WERI-Rb-1 (cell line): Measurements from ENCODE around the gene TMEM164.

Source experiments
- DNase-seq: peaks from one replicate; pipeline ENCODE4 v3.0.0-alpha.2; 2020
- H3K27ac ChIP-seq: fragments of 250-450 bp; sonication (Bioruptor Pico); 2 replicates; pipeline ENCODE4 v1.5.1; 2020; ENCODE audit warnings: mild to moderate bottlenecking, moderate library complexity
- H3K27me3 ChIP-seq: fragments of 250-450 bp; sonication (Bioruptor Pico); 2 replicates; pipeline ENCODE4 v1.5.1; 2021; ENCODE audit warnings: mild to moderate bottlenecking, low read depth, moderate library complexity; ENCODE audit not compliant: insufficient read depth, severe bottlenecking
- H3K36me3 ChIP-seq: fragments of 250-450 bp; sonication (Bioruptor Pico); 2 replicates; pipeline ENCODE4 v1.5.1; 2020; ENCODE audit warnings: mild to moderate bottlenecking, moderate library complexity
- H3K4me3 ChIP-seq: 2 replicates; pipeline ENCODE4 v1.5.1; 2011; ENCODE audit warnings: low read depth, mild to moderate bottlenecking, control low read depth, low read length
- H3K9me3 ChIP-seq: fragments of 250-450 bp; sonication (Bioruptor Pico); 2 replicates; pipeline ENCODE4 v1.5.1; 2021; ENCODE audit warnings: mild to moderate bottlenecking, moderate library complexity; ENCODE audit not compliant: severe bottlenecking
- TF ChIP-seq, protein P1 (sequence below): IDR thresholded peaks from 2 replicates; pipeline ENCODE4 v1.5.1; 2011; ENCODE audit warnings: low read depth, mild to moderate bottlenecking, control low read depth, inconsistent platforms, low read length

TMEM164 gene

DNA sequence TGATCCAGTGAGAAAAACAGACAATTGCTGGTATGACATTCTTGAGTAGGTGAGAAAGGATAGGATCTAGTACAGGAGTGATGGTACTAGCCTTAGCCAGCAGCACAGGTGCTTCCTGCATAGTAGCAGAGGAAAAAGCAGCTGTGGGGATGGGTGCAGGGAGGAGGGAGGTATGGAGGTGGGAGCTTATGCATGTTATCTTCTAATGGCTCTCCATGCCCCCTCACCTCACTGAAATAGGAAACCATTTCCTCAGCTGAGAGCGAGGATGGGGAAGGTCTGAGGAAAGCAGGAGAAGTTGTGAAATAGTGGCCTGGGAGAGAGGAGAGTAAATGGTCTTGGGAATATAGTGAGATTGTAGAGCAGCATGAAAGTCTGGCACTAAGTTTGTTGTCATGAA, 136.3 kb downstream of the TMEM164 start:
- no peak for DNase-seq
- TF ChIP-seq, protein P1, sequence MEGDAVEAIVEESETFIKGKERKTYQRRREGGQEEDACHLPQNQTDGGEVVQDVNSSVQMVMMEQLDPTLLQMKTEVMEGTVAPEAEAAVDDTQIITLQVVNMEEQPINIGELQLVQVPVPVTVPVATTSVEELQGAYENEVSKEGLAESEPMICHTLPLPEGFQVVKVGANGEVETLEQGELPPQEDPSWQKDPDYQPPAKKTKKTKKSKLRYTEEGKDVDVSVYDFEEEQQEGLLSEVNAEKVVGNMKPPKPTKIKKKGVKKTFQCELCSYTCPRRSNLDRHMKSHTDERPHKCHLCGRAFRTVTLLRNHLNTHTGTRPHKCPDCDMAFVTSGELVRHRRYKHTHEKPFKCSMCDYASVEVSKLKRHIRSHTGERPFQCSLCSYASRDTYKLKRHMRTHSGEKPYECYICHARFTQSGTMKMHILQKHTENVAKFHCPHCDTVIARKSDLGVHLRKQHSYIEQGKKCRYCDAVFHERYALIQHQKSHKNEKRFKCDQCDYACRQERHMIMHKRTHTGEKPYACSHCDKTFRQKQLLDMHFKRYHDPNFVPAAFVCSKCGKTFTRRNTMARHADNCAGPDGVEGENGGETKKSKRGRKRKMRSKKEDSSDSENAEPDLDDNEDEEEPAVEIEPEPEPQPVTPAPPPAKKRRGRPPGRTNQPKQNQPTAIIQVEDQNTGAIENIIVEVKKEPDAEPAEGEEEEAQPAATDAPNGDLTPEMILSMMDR: no peak
- Histone ChIP-seq H3K9me3 (no peaks in the 10 kb centered on the region), H3K4me3 (no peak overlapping the region), H3K27ac (no peak overlapping the region), H3K27me3 (no peaks in the 10 kb centered on the region), H3K36me3 (peaks cover under 1% of the 10 kb centered on the region; the same call in 1 of the 2 replicates)

DNA sequence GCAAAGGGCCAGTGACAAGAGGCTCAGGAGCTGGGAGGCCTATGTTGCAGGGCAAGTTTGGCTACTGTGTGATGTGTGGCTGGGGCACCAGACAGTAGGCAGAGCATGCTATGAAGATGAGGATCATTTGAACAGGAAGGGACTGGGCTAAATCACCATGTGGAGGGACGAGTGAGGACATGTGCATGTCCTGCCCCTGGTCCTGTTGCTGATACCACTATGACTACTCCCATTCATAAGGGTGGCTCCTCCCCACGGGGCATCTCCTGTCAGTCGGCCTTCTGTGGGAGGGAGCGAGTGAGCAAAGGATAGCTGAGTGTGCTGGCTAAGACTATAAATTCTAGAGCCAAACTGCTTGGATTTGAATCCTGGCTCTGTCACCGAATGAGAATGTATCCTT, 139.2 kb downstream of the TMEM164 start:
- DNase-seq: no peak
- H3K4me3 ChIP-seq: no peak overlapping the region
- TF ChIP-seq, protein P1: no peak
- H3K36me3 ChIP-seq: peaks cover 17% of the 10 kb centered on the region
- no peaks in the 10 kb centered on the region for H3K27me3 ChIP-seq
- H3K27ac ChIP-seq: no peak overlapping the region
- no peaks in the 10 kb centered on the region for H3K9me3 ChIP-seq

DNA sequence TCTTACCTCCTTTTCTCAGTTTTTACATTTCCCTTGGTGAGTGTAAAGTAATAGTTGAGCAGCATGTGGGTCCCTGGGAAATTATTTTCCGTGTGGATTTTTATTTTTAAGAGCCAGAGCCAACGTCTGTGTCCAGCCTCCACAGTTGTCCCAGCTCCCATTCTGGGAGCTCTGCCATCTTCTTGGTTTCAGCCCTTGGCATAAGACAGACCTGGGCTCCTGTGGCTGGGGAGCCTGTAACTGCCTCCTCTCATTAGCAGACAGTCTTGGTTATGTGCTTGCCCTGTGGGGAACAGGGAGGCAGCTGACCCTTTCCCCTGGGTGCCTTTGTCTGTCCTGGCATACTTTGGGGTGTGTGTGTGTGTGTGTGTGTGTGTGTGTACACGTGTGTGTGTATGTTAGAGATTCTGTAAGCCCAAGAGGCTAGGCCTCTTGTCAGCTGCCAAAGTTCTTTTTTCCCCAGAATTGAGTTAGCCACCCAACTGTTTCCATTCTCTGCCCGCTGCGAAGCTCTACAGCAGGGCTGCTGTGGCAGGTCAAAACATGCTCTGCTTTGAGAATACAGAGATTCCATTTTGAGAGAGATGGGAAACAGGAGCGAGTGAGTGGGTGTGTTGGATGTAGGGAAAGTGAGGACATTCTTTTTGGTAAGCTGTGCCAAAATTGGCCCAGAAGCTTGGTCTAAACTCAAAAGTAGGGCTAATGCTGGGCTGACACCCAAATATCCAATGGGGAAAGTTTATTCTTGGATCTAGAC, 140.7 kb downstream of the TMEM164 start:
- Histone ChIP-seq H3K27me3 (no peaks in the 10 kb centered on the region), H3K36me3 (peaks cover 23% of the 10 kb centered on the region), H3K27ac (no peak overlapping the region), H3K4me3 (no peak overlapping the region), H3K9me3 (no peaks in the 10 kb centered on the region)
- no peak for DNase-seq
- TF ChIP-seq, protein P1: no peak

DNA sequence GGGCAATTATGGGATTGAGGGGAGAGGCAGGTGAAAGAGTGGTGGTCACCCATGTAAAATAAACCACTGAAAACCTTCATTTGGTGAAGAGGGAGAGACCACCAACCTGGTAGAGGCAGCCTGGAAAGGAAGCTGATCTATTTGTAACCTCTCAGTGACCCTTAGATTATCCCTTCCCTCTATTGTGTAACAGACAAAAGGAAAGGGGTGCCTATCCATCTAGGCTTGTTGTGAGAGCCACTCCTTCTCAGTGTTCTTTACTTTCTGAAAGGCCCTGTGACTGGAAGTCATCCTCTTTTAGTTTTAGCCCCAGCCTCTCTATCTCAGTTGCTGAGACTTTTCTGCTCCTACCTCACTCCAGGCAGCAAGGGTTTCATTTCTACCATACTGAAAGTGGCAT, 142.4 kb downstream of the TMEM164 start:
- H3K9me3 ChIP-seq: no peaks in the 10 kb centered on the region
- TF ChIP-seq, protein P1: no peak
- H3K36me3 ChIP-seq: peaks cover 29% of the 10 kb centered on the region
- no peak for DNase-seq
- no peak overlapping the region for H3K4me3 ChIP-seq
- H3K27me3 ChIP-seq: no peaks in the 10 kb centered on the region
- H3K27ac ChIP-seq: no peak overlapping the region

DNA sequence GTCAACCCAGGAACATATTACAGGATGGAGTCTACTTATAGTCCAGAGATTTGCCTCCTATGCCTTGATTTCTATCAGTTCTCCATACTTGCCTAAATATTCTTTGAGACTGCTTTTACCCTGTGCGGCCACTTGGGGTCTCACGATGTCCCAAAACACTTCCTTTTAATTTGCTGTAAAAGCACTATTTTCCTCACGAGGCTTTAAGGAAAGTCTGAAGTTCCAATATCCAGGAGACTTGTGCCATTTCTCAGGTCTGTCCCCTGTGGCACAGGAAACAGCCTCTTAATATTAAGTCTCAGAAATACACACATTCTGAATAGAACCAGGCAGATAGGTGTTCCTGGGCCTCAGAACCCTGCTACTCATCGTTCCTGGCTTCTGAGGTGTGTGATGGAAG, 142.9 kb downstream of the TMEM164 start:
- Histone ChIP-seq H3K4me3 (no peak overlapping the region), H3K27ac (no peak overlapping the region), H3K36me3 (peaks cover 29% of the 10 kb centered on the region), H3K9me3 (no peaks in the 10 kb centered on the region), H3K27me3 (no peaks in the 10 kb centered on the region)
- TF ChIP-seq, protein P1: peak; percentile 33
- no peak for DNase-seq

DNA sequence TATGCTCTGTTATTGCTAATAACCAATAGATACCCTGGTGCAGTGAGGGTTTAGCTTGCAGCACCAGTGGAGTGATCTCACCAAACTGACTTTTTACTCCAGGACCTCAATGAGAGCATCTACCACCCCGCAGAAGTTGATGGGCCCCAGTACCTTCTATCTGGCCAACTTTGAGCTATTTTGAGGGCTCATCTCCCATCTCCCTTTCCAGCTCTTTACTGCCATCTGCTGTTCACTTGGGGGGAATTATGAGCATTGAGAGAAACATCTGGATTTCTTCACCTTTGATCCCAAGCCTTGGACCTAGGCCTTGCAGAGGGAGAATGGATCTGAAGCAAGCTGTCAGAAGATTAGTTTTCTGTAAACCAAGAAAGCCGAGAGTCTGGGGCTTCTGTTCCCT, 143.6 kb downstream of the TMEM164 start:
- peak; percentile 12 for DNase-seq
- H3K27ac ChIP-seq: no peak overlapping the region
- H3K27me3 ChIP-seq: no peaks in the 10 kb centered on the region
- H3K9me3 ChIP-seq: no peaks in the 10 kb centered on the region
- H3K36me3 ChIP-seq: peaks cover 29% of the 10 kb centered on the region
- TF ChIP-seq, protein P1: peak; percentile 58
- H3K4me3 ChIP-seq: no peak overlapping the region
